Measurements from ENCODE around the gene RNF220.

Gene RNF220

GRCh38 chr1:44611866-44612265 is 206.8 kb downstream of the RNF220 start:
- Mint-ChIP-seq H3K9me3 (no peaks in the 10 kb centered on the region), H3K4me1 (ENCODE audit: low read depth in 2 of 2) (no peaks in the 10 kb centered on the region), H3K27me3 (peaks cover 6 to 11% of the 10 kb centered on the region in 2 donors), H3K4me3 (no peak overlapping the region), H3K36me3 (ENCODE audit: insufficient read depth) (no peaks in the 10 kb centered on the region), H3K27ac (no peak overlapping the region)
- ATAC-seq (replicated peaks) (no peak), DNase-seq (no peak)

- no peaks in the 10 kb centered on the region for H3K4me1 Mint-ChIP-seq (ENCODE audit: low read depth in 2 of 2)
- H3K36me3 Mint-ChIP-seq (ENCODE audit: insufficient read depth): no peaks in the 10 kb centered on the region
- peaks cover 0 to 10% of the 10 kb centered on the region in 2 donors for H3K27me3 Mint-ChIP-seq
- DNase-seq (no peak), ATAC-seq (replicated peaks) (no peak)
- no peaks in the 10 kb centered on the region for H3K9me3 Mint-ChIP-seq
- no peak overlapping the region for H3K27ac Mint-ChIP-seq
- H3K4me3 Mint-ChIP-seq: no peak overlapping the region
Observed at GRCh38 chr1:44613941-44614340, 208.9 kb downstream of the RNF220 start.

- Mint-ChIP-seq H3K36me3 (ENCODE audit: insufficient read depth) (no peaks in the 10 kb centered on the region), H3K27me3 (peaks cover 0 to 9% of the 10 kb centered on the region in 2 donors), H3K27ac (no peak overlapping the region), H3K9me3 (no peaks in the 10 kb centered on the region), H3K4me1 (ENCODE audit: low read depth in 2 of 2) (no peaks in the 10 kb centered on the region), H3K4me3 (no peak overlapping the region)
- ATAC-seq (replicated peaks) (no peak), DNase-seq (no peak)
Observed at GRCh38 chr1:44616284-44616990, 211.4 kb downstream of the RNF220 start.

GRCh38 chr1:44616991-44617702 is 212.1 kb downstream of the RNF220 start:
- no peaks in the 10 kb centered on the region for H3K4me1 Mint-ChIP-seq (ENCODE audit: low read depth in 2 of 2)
- no peaks in the 10 kb centered on the region for H3K9me3 Mint-ChIP-seq
- H3K36me3 Mint-ChIP-seq (ENCODE audit: insufficient read depth): no peaks in the 10 kb centered on the region
- DNase-seq (no peak), ATAC-seq (replicated peaks) (no peak)
- no peak overlapping the region for H3K27ac Mint-ChIP-seq
- H3K27me3 Mint-ChIP-seq: peaks cover 0 to 9% of the 10 kb centered on the region in 2 donors
- no peak overlapping the region for H3K4me3 Mint-ChIP-seq

- H3K27ac Mint-ChIP-seq: no peak overlapping the region
- no peak for ATAC-seq (replicated peaks)
- H3K9me3 Mint-ChIP-seq: no peaks in the 10 kb centered on the region
- DNase-seq: no peak
- H3K4me3 Mint-ChIP-seq: no peak overlapping the region
- no peaks in the 10 kb centered on the region for H3K36me3 Mint-ChIP-seq (ENCODE audit: insufficient read depth)
- H3K4me1 Mint-ChIP-seq (ENCODE audit: low read depth in 2 of 2): no peaks in the 10 kb centered on the region
- H3K27me3 Mint-ChIP-seq: peaks cover 0 to 12% of the 10 kb centered on the region in 2 donors
Observed at GRCh38 chr1:44617703-44618029, 212.6 kb downstream of the RNF220 start.

- Mint-ChIP-seq H3K9me3 (no peaks in the 10 kb centered on the region), H3K27ac (no peak overlapping the region), H3K36me3 (ENCODE audit: insufficient read depth) (no peaks in the 10 kb centered on the region), H3K4me1 (ENCODE audit: low read depth in 2 of 2) (no peaks in the 10 kb centered on the region), H3K4me3 (no peak overlapping the region), H3K27me3 (peaks cover 0 to 18% of the 10 kb centered on the region in 2 donors)
- ATAC-seq (replicated peaks): no peak
- no peak for DNase-seq
Observed at GRCh38 chr1:44619261-44619900, 214.3 kb downstream of the RNF220 start.

GRCh38 chr1:44620072-44620471 is 215.0 kb downstream of the RNF220 start:
- H3K9me3 Mint-ChIP-seq: no peaks in the 10 kb centered on the region
- H3K4me3 Mint-ChIP-seq: no peak overlapping the region
- no peaks in the 10 kb centered on the region for H3K4me1 Mint-ChIP-seq (ENCODE audit: low read depth in 2 of 2)
- H3K27me3 Mint-ChIP-seq: peaks cover 0 to 18% of the 10 kb centered on the region in 2 donors
- no peaks in the 10 kb centered on the region for H3K36me3 Mint-ChIP-seq (ENCODE audit: insufficient read depth)
- no peak overlapping the region for H3K27ac Mint-ChIP-seq
- DNase-seq (no peak), ATAC-seq (replicated peaks) (no peak)

- Mint-ChIP-seq H3K36me3 (ENCODE audit: insufficient read depth) (no peaks in the 10 kb centered on the region), H3K27ac (no peak overlapping the region), H3K9me3 (no peaks in the 10 kb centered on the region), H3K27me3 (peaks cover 0 to 18% of the 10 kb centered on the region in 2 donors), H3K4me3 (no peak overlapping the region), H3K4me1 (ENCODE audit: low read depth in 2 of 2) (no peaks in the 10 kb centered on the region)
- ATAC-seq (replicated peaks) (no peak), DNase-seq (no peak)
Observed at GRCh38 chr1:44621841-44622286, 216.8 kb downstream of the RNF220 start.

GRCh38 chr1:44624268-44624901 is 219.3 kb downstream of the RNF220 start:
- peaks cover 0 to 9% of the 10 kb centered on the region in 2 donors for H3K27me3 Mint-ChIP-seq
- no peaks in the 10 kb centered on the region for H3K4me1 Mint-ChIP-seq (ENCODE audit: low read depth in 2 of 2)
- ATAC-seq (replicated peaks) (no peak), DNase-seq (no peak)
- no peak overlapping the region for H3K4me3 Mint-ChIP-seq
- no peak overlapping the region for H3K27ac Mint-ChIP-seq
- no peaks in the 10 kb centered on the region for H3K36me3 Mint-ChIP-seq (ENCODE audit: insufficient read depth)
- no peaks in the 10 kb centered on the region for H3K9me3 Mint-ChIP-seq

GRCh38 chr1:44625348-44625747 is 220.3 kb downstream of the RNF220 start:
- ATAC-seq (replicated peaks) (no peak), DNase-seq (no peak)
- Mint-ChIP-seq H3K27ac (no peak overlapping the region), H3K9me3 (peaks cover 0 to 1% of the 10 kb centered on the region in 2 donors), H3K27me3 (peaks cover 0 to 9% of the 10 kb centered on the region in 2 donors), H3K36me3 (ENCODE audit: insufficient read depth) (no peaks in the 10 kb centered on the region), H3K4me3 (no peak overlapping the region), H3K4me1 (ENCODE audit: low read depth in 2 of 2) (peaks cover 0 to under 1% of the 10 kb centered on the region in 2 donors)

- Mint-ChIP-seq H3K36me3 (ENCODE audit: insufficient read depth) (peaks cover 17% of the 10 kb centered on the region), H3K9me3 (peaks cover 3 to 8% of the 10 kb centered on the region in 2 donors), H3K4me3 (no peak overlapping the region), H3K27me3 (no peaks in the 10 kb centered on the region), H3K4me1 (ENCODE audit: low read depth in 2 of 2) (peaks cover 26 to 29% of the 10 kb centered on the region in 2 donors), H3K27ac (no peak overlapping the region)
- DNase-seq (no peak), ATAC-seq (replicated peaks) (no peak)
Observed at GRCh38 chr1:44628962-44629756, 224.1 kb downstream of the RNF220 start.

GRCh38 chr1:44630116-44630515 is 225.1 kb downstream of the RNF220 start:
- Mint-ChIP-seq H3K27me3 (no peaks in the 10 kb centered on the region), H3K4me1 (ENCODE audit: low read depth in 2 of 2) (peaks cover 34 to 37% of the 10 kb centered on the region in 2 donors), H3K36me3 (ENCODE audit: insufficient read depth) (peaks cover 21% of the 10 kb centered on the region), H3K4me3 (peak overlapping the region; percentile 92), H3K9me3 (peaks cover 3 to 8% of the 10 kb centered on the region in 2 donors), H3K27ac (peak overlapping the region; percentile 98 to 99)
- DNase-seq (no peak), ATAC-seq (replicated peaks) (no peak)

GRCh38 chr1:44631333-44631646 is 226.2 kb downstream of the RNF220 start:
- ATAC-seq (replicated peaks): peak; percentile 16
- Mint-ChIP-seq H3K4me1 (ENCODE audit: low read depth in 2 of 2) (peaks cover 45 to 46% of the 10 kb centered on the region in 2 donors), H3K36me3 (ENCODE audit: insufficient read depth) (peaks cover 29% of the 10 kb centered on the region)

More at GRCh38 chr1:44631333-44631646, 226.2 kb downstream of the RNF220 start:
- no peak for DNase-seq
- H3K9me3 Mint-ChIP-seq: peaks cover 3 to 8% of the 10 kb centered on the region in 2 donors
- H3K27me3 Mint-ChIP-seq: no peaks in the 10 kb centered on the region
- peak overlapping the region; percentile 92 for H3K4me3 Mint-ChIP-seq
- peak overlapping the region; percentile 98 to 99 for H3K27ac Mint-ChIP-seq

Measured in effector memory CD8-positive, alpha-beta T cell (primary cell).